NCI-H345 (cell line): ENCODE data around the gene AHRR.

Experiments
- DNase-seq: peaks from one replicate; lab custom pipeline; 2025; lab: John Stamatoyannopoulos, UW

Gene AHRR

DNA sequence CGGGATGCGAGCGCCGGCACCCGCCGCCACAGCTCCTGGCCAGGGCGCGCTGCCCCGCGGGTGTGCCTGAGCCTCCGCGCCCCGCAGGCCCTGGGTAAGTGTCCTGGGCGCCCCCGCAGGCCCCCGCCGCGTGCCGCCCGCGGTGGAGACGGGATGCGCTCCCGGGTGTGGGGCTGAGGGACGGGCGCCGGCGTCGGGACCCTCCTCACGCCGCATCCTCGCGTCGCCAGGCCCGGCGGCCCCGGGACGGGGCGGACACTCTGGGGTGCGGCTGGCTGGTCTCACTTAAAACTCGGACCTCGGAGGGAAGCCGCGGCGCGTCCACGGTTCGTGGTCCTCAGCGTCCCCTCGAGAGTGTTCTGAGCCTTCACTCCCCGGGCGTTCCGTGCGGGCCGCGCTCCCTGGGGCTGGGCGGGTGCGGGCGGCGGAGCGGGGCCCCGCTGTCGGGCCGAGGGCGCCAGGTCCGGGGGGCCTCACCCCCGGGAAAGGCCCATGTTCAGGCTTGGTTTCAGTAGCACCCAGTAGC lies 275 bp downstream of the AHRR start:
- no peak for DNase-seq

DNA sequence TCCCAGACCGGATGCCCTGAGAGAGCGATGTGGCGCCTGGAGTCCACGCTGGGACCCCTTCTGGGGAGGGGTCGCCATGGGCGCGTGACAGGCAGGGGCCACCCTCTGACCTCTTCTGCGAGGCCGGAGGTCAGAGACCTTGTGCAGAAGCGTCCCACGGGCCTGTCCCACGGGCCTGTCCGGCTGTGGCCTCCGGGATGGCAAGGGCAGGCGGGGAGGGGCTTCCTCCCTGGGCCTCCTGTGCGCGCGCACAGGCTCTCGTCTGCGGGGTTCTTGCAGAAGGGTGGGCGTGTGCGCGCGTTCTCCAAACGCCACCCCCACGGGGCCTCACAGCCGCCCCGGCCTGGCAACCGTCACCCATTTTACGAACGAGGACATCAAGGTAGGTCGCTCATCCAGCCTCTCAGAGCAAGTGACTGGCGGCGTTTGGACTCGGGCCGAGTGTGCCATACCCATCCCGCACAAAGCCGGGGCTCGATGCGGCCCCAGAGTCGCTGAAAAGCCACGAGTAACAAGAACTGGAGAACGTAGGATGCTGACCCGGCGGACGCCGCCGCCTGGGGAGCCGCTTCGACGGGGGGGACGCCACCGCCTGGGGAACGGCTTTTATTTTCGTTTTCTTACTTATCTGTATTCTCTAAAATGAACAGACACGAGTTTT lies 897 bp downstream of the AHRR start:
- DNase-seq, result no peak

DNA sequence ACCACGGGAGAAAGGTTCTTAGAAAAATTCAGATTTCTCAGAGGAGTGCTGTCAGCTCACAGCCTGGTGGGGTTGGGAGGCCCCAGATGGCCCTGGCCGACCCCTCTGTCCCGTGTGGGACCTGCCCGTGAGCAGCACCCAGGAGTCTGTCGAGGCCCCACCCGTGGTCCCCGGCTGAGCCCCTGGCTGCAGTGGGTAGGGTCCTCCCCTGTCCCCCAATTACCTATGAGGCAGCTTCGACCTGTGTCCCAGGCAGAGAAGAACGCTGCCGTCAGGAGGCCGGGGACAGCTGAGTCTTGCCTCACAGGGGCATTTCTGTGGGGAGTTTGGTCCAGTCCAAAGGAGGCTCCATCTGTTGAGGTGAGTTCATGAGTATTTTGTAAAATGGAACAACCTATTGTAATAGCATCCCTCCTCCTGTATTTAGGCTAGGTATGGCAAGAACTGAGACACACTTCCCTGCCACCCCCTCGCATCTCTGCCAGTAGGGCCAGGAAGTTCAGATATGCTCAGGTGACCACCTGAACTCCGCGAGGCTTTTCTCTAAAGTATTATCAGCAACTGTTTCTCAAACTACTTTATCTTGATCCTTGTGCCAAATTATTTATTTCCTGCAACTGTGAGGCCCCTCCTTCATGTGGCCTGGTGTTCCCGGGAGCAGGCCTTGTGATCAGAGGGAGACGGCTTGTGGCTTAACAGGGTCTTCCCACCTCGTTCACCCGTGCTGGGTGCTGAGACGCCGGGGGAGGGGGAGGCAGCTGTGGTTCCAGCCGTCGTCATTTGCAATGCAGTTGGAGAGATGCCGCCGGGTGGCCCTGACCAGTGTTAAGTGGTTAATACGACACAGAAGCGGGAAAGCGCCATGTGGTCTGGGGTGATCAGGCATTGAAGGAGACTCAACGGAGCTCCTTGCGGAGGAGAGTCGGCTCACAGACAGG lies 1.7 kb downstream of the AHRR start:
- no peak for DNase-seq

DNA sequence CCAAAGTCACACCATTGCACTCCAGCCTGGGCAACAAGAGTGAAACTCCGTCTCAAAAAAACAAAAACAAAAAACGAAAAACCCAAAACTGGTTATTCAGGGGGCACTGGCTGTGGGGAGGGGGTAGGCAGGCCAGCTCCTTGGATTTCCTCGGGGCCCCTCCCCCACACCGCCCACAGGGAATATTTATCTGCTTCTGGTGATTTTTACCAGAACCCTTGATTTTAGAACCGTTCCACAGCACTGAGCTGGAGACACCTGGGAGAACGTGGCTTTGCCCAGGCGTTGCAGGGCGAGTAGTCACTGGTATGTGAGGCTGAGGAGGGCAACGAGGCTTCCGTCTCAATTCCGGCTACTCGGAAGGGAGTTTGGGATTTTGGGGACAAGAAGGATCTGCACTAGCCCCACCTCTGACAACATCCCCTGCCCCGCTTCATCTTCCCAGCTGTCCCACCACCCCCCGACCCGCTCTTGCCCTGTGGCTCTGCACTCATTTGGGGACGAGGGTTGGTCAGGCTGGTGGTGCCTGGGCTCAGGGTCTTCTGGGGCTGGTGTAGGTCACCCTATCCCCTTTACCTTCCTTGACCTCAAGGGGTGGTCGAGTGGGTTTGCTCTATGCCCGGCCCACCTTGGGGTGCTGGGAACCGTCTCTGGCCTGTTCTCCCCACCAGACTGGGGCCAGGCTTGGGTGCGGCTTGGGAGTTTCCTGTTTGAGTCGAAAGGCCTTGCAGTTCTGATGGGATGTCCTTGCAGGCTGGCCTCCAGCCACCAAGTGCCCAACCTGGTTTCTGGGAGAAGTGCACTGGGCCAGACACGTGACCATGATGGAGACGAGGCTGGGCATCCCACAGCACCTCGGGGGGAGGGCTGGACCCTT lies 3.5 kb downstream of the AHRR start:
- DNase-seq, result no peak

DNA sequence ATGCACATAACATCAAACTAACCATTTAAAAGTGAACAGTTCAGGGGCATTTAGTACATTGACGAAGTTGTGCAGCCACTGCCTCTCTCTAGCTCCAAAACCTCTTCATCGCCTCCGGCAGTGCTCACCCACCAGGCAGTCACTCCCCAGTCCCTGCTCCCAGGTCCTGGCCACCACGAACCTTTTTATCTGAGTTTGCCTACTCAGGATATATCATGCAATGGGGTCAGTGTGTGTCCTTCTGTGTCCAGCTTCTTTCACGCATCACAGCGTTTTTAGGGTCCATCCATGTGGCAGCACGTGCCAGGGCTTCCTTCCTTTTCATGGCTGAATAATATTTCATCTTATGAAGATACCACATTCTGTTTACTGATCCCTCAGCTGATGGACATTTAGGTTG lies 4.6 kb downstream of the AHRR start:
- DNase-seq, result no peak

DNA sequence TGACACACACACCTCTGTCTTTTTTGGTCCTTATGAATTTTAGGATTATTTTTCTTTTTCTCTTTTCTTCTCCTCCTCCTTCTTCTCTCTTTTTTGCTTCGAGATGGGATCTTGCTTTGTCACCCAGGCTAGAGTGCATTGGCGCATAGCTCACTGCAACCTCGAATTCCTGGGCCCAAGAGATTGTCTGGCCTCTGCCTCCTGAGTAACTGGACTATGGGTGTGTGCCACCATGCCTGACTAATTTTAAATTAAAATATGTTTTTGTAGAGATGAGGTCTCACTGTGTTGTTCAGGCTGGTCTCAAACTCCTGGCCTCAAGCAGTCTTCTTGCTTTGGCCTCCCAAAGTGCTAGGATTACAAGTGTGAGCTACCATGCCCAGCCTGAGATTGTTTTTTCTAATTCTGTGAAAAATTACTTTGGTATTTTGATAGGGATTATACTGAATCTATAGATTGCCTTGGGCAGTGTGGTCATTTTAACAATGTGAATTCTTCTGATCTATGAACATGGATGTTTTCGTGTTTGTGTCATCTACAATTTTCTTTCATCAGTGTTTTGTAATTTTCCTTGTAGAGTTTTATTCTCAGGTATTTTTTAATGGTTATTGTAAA lies 7.7 kb downstream of the AHRR start:
- no peak for DNase-seq

DNA sequence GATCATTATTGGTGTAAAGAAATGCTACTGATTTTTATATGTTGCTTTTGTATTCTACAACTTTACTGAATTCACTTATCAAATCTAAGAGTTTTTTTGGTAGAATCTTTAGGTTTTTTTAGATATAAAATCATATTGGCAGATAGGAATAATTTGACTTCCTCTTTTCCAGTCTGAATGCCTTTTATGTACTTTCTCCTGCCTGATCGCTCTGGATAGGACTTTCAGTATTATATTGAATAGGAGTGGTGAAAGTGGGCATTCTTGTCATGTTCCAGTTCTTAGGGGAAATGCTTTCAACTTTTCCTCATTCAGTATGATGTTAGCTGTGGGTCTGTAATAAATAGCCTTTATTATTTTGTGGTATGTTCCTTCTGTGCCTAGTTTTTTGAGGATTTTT lies 8.3 kb downstream of the AHRR start:
- no peak for DNase-seq

DNA sequence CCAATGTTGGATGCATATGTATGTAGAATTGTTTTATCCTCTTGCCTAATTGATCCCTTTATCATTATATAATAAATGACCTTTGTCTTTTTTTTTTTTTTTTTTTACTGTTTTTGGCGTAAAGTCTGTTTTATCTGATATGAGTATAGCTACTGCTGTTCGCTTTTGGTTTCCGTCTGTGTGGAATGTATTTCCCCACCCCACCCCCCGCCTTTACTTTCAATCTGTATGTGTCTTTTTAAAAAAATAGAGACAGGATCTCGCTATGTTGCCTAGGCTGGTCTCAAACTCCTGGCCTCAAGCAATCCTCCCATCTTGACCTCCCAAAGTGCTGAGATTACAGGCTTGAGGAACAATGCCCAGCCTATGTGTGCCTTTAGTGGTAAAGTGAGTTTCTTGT lies 11.3 kb downstream of the AHRR start:
- DNase-seq, result no peak

DNA sequence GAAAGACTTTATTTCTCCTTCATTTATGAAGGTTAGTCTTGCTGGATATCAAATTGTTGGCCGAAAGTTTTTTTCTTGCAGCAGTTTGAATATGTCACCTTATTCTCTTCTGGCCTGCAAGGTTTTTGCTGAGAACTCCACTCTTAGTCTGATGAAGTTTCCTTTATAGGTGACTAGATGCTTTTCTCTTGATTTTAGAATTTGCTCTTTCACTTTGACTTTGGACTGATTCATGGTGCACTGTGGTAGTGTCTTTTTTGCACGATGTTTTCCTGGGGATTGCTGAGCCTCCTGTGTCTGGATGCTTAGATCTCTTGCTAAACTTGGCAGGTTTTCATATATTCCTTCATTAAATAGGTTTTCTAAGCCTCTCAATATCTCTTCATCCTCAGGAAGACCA lies 12.4 kb downstream of the AHRR start:
- no peak for DNase-seq

DNA sequence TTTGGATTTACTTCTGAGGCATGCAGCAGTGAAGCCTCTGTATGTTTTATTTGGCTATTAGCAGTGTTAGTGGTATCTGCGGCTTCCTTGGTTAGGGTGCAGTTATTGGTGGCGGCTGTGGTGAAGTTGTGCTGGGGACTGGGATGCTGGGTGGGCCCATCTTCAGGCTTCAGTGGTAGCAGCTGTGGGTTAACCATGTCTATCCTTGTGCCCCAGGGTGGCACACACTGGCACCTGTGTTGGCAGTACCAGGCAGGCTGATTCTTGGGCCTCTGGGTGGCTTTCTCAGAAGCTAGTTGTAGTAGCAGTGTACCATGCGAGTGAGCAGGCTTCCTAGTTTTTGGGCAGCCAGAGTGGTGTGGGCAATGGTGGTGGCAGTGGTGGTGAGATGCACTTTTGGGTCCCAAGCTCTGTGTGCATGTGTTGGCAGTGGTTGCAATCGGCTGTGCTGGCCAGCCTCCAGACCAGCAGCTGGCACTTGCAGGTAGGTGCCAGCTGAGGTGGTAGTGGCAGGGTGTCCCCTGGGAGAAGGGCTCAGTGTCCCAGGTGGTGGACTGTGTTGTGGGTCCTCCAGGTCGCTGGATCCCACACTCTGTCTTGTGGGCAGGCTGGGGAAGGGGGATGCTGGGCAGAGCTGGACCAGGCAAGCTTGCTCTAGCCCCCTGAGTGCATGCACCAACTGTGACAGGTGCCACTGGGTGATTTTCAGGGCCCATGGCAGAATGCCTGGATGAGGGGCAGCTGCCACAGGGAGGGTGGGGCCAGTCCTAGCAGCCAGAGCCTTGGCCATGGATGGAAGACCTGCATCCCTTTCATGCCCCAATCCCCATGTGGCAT lies 13.6 kb downstream of the AHRR start:
- DNase-seq, result peak; percentile 40

DNA sequence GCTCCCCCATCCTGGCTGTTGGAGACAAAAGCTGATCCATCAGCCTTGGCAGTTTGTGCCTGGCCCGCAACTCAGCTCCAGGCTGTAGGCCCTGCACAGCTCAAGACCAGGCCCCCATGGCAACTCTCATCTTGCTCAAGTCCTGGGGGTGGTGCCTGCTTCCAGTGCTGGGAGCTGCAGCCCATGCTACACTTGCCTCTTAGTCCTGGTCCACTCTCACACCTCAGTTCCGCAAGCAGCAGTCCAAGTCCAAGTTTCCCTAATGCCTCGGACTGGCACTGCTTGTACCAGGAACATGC lies 14.2 kb downstream of the AHRR start:
- DNase-seq, result no peak

DNA sequence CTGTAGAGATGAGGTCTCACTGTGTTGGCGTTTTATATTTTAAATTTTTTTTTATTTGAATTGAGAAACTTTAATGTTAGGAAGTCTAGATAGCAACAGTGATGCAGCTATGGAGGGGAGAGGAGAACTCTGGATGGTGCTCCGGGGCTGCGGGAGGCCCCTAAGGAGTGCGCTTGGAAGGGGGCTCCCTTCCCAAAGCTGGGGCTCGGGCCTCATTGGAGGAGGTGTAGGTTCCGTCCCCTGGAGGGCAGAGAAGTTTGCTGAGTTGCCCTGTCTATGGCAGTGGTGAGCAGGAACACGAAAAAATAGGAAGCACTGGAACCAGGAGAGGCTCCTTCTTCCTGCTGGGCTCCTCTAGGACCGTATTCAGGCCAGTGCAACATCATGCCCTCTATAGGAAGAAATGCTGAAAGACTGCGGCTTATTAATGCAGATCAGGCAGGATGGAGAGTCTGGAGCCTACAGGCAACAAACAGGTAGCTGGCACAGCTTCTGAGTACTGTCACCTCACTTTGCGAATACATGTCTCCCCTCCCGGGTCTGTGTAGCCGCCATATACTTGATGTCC lies 16.1 kb downstream of the AHRR start:
- DNase-seq, result peak; percentile 21

DNA sequence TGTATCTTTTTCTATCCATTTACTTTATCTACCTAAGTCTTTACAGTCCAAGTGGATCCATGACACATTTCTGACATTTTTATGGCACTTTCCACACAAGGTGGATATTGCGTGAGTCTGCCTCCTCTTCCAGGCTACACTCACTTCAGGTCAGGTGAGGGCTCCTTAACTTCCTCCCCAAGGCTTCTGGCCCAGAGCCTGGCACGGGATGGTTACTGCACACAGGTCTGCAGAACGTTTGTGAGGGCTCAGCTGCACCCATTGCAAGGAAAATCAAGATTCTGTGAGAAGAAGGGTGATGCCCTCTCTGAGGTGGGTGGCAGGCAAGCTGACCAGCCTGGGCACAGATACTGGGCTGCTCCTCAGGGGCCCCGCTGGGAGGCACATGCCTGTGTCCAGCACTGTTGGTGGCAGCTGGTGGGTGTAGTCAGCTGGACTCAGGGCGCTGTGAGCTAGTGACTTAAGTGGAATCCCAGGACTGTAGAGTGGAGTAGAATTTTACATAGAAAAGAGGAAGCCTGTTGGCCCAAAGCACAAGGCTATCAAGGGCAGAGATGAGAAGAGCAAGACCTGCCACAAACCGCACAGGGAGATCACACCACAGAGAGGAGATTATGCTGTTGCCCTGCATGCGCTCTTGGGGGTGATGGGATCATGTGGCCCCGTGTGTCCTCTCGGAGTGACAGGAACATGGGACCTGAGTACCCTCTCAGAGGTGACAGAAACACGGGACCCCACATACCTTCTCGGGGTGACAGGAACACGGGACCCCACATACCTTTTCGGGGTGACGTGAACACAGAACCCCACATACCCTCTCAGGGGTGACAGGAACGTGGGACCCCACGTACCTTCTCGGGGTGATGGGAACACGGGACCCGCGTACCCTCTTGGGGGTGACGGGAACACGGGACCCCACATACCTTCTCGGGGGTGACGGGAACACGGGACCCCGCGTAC lies 21.3 kb downstream of the AHRR start:
- no peak for DNase-seq

DNA sequence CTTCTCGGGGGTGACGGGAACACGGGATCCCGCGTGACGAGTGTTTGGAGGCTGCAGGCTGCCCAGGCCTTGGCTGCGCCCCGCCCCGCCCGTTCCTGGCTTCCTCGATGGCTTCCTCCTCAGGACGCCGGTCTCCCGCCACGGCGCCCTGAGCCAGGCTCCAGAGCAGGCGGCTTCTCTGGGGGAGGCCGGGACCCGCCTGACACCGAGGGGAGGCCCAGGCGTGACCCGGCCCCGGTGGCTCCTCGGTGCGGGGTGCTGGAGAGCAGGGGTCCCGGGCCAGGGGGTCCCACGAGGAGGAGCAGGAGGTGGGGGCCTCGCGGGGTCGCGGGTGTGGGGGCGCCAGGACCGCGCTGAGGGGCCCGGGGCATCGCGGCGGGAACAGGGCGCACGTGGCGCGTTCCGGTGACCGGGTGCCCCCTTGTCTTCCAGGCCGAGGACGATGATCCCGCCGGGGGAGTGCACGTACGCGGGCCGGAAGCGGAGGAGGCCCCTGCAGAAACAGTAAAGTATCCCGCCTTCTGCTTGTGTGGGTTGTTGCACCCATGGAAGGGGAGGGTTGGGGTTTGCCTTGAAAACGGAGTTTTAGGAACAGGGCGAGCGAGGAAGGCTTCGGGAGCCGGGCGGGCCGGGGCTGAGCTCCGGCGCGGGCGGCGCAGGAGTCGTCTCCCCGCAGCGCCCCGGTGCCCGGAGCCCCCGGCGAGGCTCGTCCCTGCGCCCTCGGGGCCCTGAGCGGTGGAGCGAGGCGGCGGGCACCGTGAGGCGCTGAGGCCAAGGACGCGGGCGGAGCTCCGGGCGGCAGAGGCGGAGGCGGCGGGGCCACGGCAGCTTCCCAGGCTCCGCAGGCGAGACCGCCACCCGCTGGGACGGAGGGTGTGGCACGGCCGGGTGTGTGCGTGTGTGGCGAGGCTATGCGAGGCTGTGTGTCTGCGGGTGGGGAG lies 22.2 kb downstream of the AHRR start:
- peak; percentile 11 for DNase-seq

DNA sequence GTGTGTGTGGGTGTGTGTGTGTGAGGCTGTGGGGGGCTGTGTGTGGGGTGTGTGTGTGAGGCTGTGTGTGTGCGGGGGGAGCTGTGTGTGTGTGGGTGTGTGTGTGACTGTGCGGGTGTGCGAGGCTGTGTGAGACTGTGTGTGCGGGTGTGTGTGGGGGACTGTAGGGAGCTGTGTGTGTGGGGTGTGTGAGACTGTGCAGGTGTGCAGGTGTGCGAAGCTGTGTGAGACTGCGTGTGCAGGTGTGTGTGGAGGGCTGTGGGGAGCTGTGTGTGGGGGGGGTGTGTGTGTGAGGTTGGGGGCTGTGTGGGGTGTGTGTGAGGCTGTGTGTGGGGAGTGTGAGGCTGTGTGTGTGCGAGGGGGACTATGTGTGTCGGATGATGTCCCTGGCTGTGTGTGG lies 23.2 kb downstream of the AHRR start:
- DNase-seq, result no peak

DNA sequence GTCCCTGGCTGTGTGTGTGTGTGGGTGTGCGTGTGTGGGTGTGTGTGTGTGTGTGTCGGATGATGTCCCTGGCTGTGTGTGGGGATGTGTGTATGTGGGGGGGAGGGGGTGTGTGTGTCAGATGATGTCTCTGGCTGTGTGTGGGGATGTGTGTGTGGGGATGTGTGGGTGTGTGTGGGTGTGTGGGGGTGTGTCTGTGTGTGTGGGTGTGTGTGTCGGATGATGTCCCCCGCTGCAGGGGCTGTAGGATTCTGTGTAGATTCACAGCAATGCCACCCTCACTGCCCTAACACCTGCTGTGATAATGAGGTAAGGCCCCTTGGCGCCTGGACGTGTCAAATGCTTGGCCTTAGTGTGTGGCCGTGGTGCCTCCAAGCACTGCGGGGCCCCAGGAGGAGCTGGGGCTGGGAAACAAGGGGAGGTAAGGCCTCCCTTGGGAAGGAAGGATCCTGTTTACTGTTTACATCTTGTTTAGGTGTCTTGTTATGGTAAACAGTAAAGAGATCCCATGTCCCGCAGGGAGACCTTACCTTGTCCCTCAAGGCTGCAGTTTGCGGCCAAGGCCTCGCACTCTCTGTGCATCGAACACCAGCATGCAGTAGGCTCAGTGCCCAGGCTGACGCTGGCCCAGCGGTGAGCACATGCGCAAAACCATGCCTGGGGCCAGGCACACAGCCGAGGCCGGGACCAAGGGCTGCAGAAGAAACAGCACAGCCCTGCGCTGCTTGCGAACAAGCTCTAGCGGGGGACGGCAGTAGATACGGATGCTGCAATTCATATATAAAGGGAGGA lies 24.1 kb downstream of the AHRR start:
- DNase-seq, result no peak

DNA sequence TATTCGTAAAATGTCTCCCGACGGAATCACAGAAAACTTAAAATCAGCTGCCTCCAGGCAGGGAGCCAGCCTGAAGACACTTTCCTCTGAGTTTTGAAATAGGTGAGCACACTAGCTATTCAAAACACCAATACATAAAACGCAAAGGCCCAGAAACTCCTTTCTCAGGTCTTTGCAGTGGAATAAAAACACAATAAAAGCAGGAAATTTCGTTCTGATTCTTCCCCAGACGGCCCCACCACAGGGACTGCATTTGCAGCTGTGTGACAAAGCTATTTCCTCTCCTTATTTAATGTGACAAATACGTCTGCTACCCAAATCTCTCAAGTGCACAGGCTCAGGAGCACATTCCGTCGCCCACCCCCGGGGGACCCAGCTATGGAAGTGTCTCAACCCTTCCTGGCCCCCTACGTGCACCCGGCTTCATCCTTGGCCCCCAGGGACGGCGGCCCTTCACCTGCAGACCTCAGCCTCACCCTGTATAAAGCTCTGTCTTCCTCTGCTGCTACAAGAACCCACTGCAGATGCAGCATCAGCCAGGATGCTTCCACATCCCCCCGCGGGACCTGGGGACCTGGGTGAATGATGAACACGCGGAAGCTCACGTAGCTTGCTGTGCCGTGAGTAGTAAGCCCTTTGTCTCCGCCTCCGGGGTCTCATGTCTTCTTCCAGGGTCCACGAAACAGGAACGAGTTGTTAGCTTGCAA lies 24.9 kb downstream of the AHRR start:
- DNase-seq, result no peak
